C4-2B (cell line): Measurements from ENCODE around the gene YIPF5.

ENCODE experiments used
- CTCF ChIP-seq: fragments of 450-650 bp; conservative IDR thresholded peaks from 2 replicates; pipeline ENCODE4 v1.5.1; 2017; ENCODE audit warnings: mild to moderate bottlenecking
- ZFX ChIP-seq: fragments of 450-650 bp; IDR thresholded peaks from 2 replicates; pipeline ENCODE4 v1.6.1; 2017

DNA sequence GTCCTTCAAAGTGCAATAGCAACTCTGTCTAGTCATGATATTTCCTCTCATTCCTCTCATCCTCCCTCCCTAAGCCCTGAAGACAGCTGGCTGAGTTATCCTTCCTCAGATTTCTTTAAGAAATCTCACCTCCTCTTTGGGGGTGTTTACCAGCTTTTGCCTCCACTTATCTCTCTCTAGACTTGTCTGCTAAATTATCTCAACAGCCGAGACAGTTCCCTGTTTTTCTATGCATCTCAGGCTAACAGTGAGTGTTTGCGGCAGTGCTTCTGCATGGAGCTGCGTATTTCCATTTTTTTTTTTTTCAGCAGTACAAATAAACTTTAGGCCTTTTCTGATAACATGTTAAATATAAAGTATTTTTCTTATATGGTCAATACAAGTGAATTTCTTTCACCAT lies 21.1 kb upstream of the YIPF5 start:
- TF ChIP-seq CTCF, result no peak
- TF ChIP-seq ZFX, result no peak
